CD1c-positive myeloid dendritic cell (primary cell): ENCODE measurements around the gene DCHS2.
"Not testable (repeated sequence)": the region's sequence is repeated elsewhere in the genome, so short reads cannot be mapped to it uniquely, and the experiment has no call there.

ENCODE experiments used
- DNase-seq: peaks from one replicate; pipeline ENCODE4 v3.0.0-alpha.2; 2016; ENCODE audit errors: extremely low spot score

Gene DCHS2

GRCh38 chr4:154218051-154218450, 273.5 kb downstream of the DCHS2 start:
- DNase-seq = no peak

DNA sequence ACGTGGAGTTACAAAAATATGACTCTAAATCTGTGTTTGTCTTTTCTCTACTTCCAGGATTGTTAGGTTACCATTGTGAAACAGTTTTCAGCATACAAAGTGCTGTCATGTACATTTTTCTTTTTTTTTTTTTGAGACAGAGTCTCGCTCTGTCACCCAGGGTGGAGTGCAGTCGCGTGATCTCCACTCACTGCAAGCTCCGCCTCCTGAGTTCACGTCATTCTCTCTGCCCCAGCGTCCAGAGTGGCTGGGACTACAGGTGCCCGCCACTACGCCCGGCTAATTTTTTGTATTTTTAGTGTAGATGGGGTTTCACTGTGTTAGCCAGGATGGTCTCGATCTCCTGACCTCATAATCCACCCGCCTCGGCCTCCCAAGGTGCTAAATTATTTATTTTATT, 274.2 kb downstream of the DCHS2 start:
- not testable (repeated sequence) for DNase-seq

DNA sequence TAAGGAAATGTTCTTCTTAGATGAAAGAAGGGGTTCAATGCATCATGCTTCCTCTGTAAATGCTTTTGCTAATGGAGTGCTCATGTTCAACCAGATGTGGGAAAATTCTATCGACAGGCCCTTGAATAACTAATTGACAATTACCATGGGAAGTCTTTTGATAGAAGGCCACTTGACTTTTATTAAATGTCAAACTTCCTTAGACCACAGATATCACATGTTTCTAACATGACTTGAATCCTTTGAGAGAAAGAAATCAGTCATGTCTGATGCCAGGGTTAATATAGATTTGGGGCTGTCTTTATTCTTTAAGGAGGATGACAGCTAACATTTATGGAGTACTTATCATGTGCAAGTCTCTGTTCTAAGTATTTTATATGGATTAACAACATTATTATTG, 280.1 kb downstream of the DCHS2 start:
- DNase-seq = no peak

DNA sequence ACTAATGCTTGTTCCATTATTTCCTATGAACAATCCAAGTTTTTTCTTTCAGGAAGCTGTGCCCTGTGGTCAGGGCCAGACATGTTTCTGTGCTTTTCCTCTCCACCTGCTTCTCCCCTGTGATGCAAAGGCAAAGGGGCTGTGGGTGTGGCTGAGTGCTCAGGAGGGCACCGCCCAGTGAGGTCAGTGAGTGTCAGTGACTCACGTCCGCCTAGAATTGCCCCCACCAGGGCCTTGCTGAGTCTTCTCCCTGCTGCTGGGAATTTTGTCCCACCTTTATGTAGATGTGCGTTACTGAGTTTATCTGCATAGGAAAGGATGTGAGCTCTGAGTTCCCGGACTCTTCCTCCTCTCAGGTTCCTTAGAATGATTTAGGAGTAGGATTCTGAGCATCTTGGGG, 283.2 kb downstream of the DCHS2 start:
- DNase-seq = no peak

DNA sequence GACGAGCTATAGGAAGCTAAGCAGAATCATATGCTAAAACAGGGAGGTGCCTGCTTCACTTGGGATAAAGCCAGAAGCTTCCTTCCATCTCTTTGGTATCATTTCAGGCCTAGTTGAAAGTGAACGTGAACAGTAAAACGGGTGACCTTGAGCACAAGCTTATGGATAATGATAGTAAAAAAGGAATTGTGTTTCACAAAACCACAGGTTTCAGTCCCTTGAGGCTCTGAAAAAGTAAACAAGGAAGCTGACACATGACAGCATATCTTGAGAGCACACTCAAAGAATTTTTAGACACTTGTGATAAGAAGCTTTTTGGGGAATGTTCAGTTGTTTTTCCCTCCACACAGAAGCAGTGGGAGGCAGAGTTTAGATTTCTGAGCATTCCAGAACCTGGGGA, 286.1 kb downstream of the DCHS2 start:
- no peak for DNase-seq

- DNase-seq = no peak
These were observed 296.9 kb downstream of the DCHS2 start for GRCh38 chr4:154194649-154195048.

DNA sequence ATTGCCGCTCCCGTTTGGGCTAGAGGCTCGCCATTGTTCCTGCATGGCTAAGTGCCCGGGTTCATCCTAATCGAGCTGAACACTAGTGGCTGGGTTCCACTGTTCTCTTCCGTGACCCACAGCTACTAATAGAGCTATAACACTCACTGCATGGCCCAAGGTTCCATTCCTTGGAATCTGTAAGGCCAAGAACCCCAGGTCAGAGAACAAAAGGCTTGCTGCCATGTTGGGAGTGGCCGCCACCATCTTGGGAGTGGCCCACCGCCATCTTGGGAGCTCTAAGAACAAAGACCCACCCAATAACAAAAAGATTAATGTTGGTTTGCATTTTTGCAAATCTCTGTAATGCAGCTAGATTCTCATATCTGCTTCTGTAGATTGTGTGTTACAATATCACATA, 299.0 kb downstream of the DCHS2 start:
- no peak for DNase-seq

DNA sequence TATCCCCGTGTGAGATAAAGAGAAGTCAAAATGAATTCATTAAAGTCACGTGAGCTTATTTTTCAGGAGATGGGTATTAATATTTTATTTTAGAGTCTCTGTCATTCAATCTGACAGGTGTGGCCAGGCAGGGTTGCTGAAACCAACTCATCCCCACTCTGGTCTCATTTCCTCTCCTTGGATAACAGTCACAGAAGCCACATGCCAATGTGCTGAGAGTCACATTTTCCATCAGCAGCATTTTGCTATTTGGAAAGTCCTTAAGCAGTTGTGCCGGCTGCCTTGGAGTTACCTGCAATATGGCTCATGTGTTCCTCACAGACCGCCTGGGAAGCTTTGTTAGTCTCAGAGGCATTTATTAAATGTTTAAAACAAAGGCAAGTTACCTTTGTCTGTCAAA, 302.3 kb downstream of the DCHS2 start:
- no peak for DNase-seq

- DNase-seq = no peak
These were observed 304.7 kb downstream of the DCHS2 start for GRCh38 chr4:154186888-154187287.

GRCh38 chr4:154186035-154186434, 305.6 kb downstream of the DCHS2 start:
- no peak for DNase-seq

DNA sequence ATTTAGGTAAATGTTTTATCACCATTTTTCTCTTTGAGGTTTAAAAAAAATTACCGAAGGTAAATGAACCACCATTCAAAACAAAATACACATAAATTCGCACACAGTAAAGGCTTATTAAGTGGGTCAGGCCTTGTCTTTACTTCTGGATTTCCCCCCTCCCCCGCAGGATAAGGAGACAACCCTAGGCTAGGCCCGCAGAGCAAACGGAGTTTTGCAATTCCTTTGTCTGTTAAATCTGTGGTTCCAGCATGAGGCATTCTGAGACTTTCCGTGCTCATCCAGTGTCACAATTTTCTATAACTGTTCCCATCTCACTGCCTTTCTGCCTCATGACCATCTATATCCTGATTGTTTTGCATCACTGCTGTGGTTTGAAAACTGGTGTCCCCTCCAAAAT, 307.4 kb downstream of the DCHS2 start:
- DNase-seq = no peak

GRCh38 chr4:154183264-154183663, 308.3 kb downstream of the DCHS2 start:
- no peak for DNase-seq
